Fibroblast of skin of right biceps (primary cell): ENCODE measurements around the gene NADSYN1.

Source experiments
- DNase-seq: peaks from one replicate; pipeline ENCODE4 v3.0.0-alpha.2; 2013

The NADSYN1 gene

DNA sequence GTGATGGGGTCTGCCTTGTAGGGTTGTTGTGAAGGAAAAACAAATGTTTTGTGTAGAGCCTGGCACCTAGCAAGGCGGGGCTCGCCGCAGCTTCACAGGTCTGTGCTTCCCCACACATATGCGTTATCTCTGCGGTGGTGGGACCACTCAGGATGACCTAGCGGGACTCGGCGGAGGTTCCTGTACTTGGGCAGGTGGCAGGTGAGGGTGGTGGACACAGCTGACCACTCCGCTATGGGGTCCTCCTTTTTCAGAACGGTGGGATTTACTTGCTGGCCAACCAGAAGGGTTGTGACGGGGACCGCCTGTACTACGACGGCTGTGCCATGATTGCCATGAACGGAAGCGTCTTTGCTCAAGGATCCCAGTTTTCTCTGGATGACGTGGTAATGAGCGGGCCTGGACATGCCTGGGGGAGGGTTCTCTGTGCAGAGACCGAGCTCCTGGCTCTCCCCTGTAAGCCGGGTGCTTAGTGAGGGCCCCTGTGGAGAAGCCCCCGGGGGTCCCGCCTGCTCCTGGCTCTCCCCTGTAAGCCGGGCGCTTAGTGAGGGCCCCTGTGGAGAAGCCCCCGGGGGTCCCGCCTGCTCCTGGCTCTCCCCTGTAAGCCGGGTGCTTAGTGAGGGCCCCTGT lies 21.3 kb downstream of the NADSYN1 start:
- DNase-seq: no peak

DNA sequence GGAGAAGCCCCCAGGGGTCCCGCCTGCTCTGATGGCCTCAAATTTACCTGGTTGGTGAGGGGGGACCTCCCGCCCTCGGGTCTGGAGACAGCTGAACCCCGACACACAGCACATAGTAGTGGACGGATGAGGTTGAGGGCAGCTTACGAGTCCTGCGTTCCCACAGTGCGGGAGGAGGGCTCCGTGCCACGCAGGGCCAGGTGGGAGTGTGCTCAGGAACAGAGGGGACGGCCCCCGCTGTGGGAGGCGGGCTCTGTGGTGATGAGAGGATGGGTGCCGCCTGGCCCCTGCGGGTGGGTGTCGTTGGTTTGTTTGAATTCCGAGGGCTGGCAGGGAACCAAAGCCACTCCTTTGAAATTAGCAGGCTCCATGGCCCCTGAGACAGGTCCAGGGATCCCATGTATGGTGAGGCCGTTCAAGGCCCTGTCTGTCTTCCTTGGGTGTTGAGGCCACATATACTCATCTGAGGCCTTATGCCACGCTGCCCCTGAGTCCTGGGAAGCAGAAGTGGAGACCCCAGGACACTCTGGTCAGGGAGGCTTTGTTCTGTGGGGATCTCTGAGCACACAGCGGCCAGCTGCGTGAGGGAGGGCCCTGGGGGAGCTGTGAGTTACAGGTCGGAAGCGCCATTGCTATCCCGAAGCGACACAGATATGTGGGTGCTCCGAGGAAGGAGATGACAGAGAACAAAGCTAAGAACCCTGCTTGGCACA lies 21.9 kb downstream of the NADSYN1 start:
- DNase-seq: no peak

DNA sequence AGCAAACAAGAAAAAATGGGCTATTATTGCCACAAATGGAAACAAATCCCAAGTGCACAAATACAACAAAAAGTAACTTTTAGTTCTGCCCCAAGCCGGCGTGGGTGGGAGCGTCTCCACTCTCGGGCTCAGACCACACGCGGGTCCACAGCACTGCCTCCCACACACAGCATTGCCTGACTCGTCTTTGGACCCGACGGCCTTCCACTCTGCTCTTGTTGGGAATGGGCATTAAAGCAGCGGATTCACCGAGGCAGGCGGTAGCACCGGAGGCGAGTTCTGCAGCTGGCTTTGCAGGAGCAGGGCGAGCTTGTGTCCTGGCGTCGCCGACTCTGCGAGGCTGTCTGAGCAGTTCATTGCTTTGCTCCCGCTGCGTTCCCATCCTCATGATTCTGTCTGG lies 23.0 kb downstream of the NADSYN1 start:
- DNase-seq: no peak

DNA sequence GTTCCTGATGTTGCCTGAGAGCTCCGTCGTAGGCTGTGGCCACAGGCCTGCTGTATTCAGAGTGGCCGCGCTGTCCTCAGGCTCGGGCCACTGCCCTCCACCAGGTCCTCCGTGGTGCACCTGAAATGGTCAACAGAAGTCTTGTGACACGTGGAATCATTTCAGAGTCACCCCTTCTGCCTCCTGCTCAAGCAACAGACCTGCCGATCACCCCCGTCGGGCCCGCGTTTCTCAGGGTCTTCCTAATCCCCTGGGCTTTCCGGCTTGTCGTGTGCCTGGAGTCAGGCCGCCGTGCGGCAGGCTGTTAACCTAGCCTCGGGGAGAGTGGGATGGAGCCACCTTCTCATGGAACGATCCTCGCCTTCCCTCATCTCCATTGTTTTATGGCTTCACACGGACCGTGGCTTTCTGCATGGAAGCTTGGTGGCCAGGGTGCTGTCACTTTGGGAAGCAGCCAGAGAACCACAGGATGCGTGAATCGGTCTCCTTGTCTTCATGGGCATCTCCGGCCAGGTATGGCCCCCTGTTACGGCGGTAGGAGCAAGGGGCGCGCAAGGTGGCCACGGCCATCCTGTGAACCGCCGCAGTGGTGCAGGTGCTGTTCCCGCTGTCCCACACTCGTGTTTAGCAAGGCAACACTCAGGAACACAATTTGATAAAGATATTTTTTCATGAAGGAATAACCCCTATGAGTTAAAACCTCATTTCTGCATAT lies 24.1 kb downstream of the NADSYN1 start:
- no peak for DNase-seq

DNA sequence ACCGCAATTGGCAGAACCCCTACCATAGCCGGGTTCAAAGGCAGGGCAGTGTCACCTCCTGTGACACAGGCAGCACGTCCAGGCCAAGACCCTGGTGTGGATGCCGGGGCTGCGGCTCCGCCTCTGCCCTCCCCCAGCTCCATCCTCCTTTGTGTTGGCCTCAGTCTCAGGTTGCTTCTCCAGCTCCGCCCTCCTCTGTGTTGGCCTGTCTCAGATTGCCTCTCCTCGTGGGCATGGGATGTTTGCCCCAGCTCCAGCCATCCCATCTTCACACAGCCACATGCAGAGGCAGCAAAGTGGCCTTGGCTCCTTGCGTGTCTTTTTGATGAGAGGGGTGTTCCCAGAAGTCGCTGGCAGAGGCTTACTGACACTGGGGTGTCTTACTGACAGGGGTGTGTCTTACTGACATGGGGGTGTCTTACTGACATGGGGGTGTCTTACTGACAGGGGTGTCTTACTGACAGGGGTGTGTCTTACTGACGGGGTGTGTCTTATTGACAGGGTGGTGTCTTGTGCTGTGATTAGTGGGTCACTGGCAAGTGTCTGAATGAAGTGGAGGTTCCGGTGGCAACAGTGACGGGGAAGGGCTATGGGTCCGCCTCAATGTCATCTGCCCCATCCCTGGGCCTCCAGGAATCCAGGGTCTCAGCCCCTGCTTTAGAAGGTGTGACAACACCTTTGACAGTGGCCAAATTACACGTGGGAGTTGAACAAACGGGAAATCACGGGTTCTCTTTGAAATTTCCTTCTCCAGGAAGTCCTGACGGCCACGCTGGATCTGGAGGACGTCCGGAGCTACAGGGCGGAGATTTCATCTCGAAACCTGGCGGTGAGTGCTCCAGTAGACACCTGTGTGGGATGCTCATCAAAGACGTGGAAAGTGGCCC lies 24.9 kb downstream of the NADSYN1 start:
- no peak for DNase-seq

DNA sequence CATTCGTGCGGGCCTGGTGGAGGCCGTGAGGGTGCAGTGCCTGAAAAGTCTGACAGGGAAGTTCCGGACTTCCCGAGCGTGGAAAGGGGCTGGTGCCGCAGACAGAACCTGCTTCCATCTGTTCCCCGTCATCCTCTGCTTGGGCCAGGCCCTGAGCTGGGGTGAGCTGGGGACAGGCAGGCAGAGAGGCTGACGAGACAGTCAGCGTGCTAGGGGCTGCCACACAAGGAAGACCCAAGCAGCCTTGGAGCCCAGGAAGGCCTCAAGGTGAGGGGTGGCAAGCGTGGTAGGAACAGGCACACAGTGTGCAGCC lies 25.5 kb downstream of the NADSYN1 start:
- DNase-seq: no peak

DNA sequence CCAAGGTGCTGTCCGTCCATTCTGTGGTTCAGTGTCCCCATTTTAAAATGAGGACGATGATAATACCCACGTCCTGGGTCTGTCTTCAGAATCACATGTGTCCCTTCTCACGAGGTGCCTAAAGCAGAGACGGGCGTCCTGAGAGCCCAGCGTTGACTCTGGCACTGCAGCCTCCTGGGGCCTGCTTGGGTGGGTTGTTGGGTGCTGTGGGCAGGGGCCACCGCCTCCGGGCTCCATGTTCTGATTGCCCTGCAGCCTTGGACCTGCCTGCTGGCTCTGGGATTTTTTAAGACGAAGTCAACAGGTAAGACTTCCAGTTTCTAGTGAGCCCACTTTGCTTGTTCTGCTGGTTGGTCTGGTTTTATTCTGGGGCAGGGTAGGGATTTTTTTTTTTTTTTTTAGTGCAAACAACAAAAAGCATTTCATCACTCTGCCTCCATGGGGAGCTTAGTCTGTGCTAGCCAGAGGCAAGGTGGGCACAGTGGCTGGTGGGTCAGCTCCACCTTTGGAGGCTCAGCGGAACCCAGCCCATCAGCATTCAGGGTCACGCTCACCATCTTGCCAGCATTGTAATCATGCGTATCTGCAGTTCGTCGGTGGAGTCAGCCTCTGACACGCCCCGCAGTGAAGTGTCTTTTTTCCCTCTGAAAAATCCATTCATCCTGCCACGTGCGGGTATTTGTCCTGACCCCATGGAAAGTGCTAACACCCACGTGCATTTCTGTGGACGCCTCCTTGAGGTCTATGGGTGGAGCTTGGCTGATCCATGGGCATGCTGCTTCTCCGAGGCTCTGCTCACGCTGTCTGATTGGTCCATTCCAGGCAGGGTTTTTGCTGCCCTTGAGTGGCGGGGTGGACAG lies 28.3 kb downstream of the NADSYN1 start:
- DNase-seq: no peak

DNA sequence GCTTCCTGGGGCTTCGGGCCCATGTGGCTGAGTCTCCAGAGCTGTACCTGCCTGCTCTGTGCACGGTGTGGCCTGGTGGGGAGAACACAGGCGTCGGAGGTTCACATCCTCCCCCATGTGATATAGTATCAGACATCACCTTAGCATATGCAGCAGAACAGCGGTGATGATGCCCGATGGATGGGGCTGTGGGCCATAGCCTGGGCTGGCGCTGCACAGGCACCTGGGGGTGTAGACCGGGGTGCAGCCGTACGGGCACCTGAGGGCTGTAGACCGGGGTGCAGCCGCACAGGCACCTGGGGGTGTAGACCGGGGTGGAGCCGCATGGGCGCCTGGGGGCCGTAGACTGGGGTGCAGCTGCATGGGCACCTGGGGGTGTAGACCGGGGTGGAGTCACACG lies 29.2 kb downstream of the NADSYN1 start:
- DNase-seq: no peak

DNA sequence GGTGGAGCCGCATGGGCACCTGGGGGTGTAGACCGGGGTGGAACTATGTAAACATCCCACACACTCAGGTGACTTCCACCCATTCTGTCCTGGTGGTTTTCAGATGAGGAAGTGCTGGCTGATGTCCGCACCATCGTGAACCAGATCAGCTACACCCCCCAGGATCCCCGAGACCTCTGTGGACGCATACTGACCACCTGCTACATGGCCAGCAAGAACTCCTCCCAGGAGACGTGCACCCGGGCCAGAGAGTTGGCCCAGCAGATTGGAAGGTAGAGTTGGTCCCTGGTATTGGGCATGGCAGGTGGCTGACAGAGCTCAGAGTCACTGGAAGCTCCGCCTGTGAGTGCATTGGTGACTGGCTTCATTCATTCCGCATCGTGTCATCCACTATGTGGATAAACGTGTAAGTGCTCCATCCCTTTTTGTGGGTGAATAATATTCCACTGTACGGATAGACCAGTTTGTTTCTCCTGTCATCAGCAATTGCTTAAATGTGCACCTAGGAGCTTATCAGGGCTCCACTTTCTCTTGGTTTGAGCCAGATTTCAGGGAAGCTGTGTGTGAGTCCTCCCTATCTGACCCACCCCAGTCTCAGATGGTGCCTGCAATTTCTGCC lies 29.9 kb downstream of the NADSYN1 start:
- no peak for DNase-seq

DNA sequence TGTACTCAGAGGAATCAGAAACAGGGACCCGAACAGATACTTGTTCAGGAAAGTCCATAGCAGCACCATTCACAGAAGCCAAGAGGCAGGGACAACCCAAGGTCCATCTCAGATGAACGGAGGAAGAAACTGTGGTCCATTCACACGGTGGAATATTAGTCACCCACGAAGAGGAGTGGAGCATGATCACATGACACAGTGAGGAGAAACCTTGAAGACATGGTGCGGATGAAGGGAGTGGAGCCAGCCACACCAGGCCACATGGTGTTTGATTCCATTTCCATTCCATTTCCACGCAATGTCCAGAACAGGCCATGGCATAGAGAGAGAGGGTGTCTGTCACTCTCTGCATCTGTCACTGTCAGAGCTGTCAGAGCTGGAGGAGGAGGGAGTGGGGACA lies 30.7 kb downstream of the NADSYN1 start:
- no peak for DNase-seq

DNA sequence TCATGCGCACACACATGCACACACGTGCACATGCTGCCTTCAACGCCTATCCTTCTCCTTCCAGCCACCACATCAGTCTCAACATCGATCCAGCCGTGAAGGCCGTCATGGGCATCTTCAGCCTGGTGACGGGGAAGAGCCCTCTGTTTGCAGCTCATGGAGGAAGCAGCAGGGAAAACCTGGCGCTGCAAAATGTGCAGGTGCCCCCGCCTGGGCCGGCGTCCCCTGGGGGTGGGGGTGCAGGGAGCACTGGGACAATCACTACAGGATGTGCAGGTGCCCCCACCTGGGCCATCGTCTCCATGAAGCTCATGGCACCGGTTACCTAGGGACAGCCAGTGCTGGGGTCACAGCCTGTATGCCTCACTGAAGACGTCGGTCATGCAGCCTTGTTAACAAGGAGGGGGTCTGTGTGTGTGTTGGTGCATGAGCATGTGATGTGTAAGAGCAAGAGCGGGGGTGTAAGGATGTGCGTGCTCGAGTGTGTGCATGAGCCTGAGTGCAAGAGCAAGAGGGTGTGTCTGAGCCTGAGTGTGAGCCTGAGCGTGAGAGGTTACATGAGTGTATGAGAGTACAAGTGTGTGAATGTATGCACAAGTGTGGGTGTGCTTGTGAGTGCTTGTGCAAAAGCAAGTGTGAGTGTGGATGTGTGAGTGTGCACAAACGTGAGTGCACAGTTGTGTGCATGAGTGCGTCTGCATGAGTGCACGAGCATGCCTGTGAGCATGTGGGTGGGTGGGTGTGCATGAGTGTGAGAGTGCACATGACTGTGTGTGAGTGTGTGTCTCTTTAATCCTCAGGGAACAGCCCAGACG lies 31.5 kb downstream of the NADSYN1 start:
- DNase-seq: no peak

DNA sequence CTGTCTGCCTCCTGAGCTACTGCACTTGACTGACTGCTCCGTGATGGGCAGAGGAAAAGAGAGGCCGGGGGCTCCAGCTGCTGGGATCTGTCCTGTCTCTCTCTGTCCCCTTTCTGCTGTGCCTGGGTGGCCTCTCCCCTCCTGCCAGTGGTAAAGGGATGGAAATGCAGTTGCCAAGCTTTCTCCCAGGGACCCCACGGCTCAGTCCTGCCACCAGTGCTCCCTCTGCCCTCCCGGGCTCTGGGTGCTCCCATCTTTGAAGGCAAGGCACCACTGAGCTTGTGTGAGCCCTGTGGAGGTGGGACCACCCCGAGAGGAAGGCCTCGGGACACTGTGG lies 32.0 kb downstream of the NADSYN1 start:
- no peak for DNase-seq

DNA sequence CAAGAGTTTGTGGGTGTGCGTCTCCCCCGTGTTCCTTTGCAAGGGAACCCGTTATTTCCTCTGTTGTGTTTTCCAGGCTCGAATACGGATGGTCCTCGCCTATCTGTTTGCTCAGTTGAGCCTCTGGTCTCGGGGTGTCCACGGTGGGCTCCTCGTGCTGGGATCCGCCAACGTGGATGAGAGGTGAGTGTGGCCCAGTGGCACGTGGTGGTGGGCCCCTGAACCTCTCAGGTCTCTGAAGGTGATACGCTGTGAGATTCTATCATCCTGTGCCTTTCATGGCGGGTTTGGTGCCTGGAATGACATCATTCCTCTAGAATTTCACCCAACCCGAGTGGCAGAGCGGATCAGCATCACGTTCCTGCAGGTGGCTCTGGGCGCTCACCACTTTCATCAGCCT lies 32.5 kb downstream of the NADSYN1 start:
- no peak for DNase-seq

DNA sequence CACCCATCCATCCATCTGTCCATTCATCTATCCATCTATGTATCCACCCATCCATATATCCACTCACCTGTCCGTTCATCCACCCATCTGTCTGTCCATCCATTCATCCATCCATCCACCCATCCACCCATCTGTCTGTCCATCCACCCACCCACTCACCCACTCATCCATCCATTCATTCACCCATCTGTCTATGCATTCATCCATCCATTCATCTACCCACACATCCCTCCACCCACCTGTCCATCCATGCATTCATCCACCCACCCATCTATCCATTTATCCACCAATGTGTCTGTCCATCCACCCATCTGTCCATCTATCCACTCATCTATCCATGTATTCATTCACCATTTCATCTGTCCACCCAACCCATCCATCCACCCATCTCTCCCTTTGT lies 33.3 kb downstream of the NADSYN1 start:
- DNase-seq: no peak

DNA sequence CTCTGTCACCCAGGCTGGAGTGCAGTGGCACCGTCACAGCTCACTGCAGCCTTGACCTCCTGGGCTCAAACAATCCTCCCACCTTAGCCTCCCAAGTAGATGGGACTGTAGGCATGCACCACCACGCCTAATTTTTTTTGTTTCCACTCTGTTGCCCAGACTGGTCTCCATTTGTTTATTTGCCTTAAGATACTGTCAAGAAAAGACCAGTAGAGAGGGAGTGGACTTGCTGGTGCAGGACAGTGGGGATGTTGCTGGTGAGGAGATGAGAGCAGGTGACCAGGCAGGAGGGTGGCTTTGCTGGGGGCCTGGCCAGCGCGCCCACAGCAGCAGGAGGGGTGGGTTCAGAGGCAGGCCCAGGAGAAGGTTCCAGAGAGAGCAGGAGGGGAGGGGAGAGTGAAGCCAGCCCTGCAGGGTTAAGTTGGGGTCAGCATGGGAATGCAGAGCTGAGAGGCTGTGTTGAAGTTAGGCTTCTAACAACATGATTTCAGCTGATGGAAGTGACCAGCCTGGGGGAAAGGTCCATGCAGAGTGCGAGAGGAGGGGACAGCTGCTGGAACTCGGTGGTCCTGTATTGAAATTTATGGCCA lies 35.8 kb downstream of the NADSYN1 start:
- DNase-seq: no peak

DNA sequence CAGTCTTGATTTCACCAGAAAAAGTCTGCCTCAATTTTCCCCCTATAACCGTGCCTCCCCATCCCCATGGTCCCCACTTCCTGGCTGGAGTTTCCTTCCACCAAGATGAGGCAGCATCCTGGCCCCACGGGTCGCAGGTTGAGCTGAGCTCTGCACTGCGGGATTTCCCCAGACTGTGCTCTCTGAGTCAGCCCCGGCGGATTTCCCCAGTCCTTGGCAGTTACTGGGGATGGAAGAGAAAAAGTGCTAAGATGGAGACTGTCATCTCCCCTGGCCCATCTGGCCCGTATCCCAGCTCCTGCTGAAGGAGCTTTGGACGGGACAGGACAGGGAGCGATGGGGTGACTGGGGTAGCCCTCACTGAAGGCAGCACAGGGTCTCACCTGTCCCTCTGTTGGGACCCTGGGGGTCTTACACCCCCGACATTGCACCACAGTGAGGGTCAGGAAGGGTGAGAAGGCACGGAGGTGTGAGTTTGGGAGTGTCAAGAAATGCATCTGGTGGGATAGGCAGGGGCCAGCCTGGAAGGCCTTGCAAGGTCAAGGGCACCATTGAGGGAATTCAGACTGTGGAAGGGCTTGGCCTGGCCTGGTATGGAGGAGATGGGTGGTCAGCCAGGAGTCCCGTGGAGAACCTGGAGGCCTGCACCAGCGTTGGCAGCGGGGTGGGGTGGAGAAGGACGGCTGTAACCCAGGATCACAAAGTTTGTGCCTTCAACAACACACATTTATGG lies 36.5 kb downstream of the NADSYN1 start:
- peak; percentile 23 for DNase-seq

DNA sequence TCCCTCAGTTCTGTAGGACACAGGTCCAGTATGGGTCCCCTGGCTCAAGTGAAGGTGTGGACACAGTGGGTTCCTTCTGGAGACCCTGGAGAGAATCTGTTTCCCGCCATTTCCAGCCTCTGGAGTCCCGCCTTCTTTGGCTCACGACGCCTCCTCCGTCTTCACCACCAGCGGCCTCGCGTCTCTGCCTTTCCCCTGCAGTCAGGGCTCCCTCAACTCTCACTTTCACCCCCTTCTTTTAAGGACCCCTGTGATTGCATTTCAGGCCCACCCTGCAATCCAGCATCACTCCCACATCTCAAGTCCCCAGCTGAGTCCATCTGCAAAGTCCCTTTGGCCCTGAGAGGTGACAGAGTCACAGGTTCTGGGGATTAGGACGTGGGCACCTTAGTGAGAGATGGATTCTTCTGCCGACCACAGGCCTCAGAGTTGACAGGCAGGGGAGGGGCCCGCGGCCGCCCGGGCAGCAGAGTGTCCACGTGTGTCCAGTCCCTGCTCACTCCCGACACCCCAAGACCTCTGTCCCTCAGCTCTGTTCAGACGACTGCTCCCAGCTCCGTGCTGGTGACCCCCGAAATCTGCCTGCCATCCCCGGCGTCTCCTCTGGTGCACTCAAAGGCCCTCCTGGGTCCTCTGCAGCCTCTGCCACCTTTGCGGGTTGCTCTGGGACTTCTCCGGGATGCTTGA lies 37.2 kb downstream of the NADSYN1 start:
- DNase-seq: no peak

DNA sequence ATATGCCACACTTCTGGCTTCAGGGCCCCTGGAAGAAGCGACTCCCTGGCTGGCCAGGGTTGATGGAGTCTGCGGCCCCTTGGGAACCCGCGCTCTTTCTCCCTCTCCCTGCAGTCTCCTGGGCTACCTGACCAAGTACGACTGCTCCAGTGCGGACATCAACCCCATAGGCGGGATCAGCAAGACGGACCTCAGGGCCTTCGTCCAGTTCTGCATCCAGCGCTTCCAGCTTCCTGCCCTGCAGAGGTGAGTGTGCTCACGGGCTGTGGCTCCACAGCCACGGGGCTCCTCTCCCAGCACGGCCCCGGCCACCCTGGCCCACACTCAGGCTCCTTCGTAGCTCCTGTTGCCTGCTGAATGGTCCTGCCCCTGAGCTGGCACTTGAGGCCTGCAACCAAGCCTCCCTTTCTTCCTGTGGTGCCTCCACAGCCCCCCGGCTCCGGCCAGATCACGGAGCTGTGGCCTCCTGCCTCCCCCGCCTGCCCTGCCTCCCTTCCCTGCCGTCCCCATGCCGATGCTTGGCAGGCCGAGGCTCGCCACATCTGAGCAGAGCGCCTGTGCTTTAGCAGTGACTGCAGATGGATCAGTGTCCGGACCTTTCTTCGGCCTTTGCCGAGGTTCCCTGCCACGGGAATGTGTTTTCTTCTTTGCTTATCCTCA lies 37.9 kb downstream of the NADSYN1 start:
- no peak for DNase-seq

DNA sequence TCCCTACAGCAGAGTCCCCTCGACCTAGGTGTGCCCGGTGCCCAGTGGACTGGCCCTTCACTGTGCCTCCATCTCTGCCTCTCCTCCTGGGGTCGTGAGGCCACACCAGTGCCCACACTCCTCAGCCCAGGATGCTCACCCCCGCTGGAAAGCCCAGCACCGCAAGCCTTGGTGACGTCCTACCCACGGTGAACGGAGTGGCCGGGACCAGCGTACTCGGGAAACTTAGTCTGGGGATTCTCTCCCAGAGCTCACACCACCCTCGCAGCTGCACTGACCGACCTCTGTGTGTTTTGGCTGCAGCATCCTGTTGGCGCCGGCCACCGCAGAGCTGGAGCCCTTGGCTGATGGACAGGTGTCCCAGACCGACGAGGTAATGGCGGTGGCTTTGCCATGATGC lies 38.5 kb downstream of the NADSYN1 start:
- DNase-seq: no peak
